Measurements from ENCODE around the gene INF2.

- no peak for TF ChIP-seq EZH2 (IDR thresholded peaks at IDR 0.05; ENCODE audit: borderline replicate concordance, low read length)
- TF ChIP-seq CTCF (conservative IDR thresholded peaks at IDR 0.05 in 1 of 2, IDR thresholded peaks at IDR 0.05 in 1 of 2; ENCODE audit: extremely low read depth in 1 of 2, insufficient read depth in 1 of 2, low read depth in 1 of 2, low read length in 2 of 2), result no peak
These were observed 80.1 kb downstream of the INF2 start for GRCh38 chr14:104769324-104770071.

Measured in mammary epithelial cell (primary cell).